GM19395 (cell line): Measurements from ENCODE around the gene ZGPAT.
"Not testable (repeated sequence)": the region's sequence is repeated elsewhere in the genome, so short reads cannot be mapped to it uniquely, and the experiment has no call there.

Experiments used
- ATAC-seq: cut with Tn5 transposase; IDR thresholded peaks from one replicate; pipeline ENCODE4 v1.9.1; 2021; ENCODE audit warnings: mild to moderate bottlenecking, moderate library complexity; ENCODE audit not compliant: unreplicated experiment

The ZGPAT gene

GRCh38 chr20:63755933-63756647 lies 48.3 kb downstream of the ZGPAT start:
- ATAC-seq: no peak

- no peak for ATAC-seq
These were observed 48.8 kb downstream of the ZGPAT start for GRCh38 chr20:63756648-63756991.

- no peak for ATAC-seq
These were observed 50.3 kb downstream of the ZGPAT start for GRCh38 chr20:63758152-63758551.

GRCh38 chr20:63759377-63759901 lies 51.6 kb downstream of the ZGPAT start:
- ATAC-seq: no peak

GRCh38 chr20:63765082-63765873 lies 57.4 kb downstream of the ZGPAT start:
- ATAC-seq: no peak

GRCh38 chr20:63765902-63766301 lies 58.1 kb downstream of the ZGPAT start:
- no peak for ATAC-seq

- ATAC-seq: no peak
These were observed 59.0 kb downstream of the ZGPAT start for GRCh38 chr20:63766695-63767426.

- no peak for ATAC-seq
These were observed 59.6 kb downstream of the ZGPAT start for GRCh38 chr20:63767456-63767855.

- no peak for ATAC-seq
These were observed 60.0 kb downstream of the ZGPAT start for GRCh38 chr20:63767886-63768285.

- no peak for ATAC-seq
These were observed 61.0 kb downstream of the ZGPAT start for GRCh38 chr20:63768591-63769515.

- no peak for ATAC-seq
These were observed 62.1 kb downstream of the ZGPAT start for GRCh38 chr20:63769891-63770474.

- ATAC-seq: no peak
These were observed 63.3 kb downstream of the ZGPAT start for GRCh38 chr20:63771046-63771707.

GRCh38 chr20:63772781-63773518 lies 65.1 kb downstream of the ZGPAT start:
- no peak for ATAC-seq

GRCh38 chr20:63773571-63774241 lies 65.9 kb downstream of the ZGPAT start:
- no peak for ATAC-seq

GRCh38 chr20:63774306-63774705 lies 66.5 kb downstream of the ZGPAT start:
- ATAC-seq: no peak

GRCh38 chr20:63775096-63775978 lies 67.5 kb downstream of the ZGPAT start:
- no peak for ATAC-seq

- ATAC-seq: not testable (repeated sequence)
These were observed 69.0 kb downstream of the ZGPAT start for GRCh38 chr20:63776875-63777274.
